NB4 (cell line): Measurements from ENCODE around the gene TFEC.
"Not testable (repeated sequence)": the region's sequence is repeated elsewhere in the genome, so short reads cannot be mapped to it uniquely, and the experiment has no call there.

Experiments used
- DNase-seq: peaks from one replicate; pipeline ENCODE4 v3.0.0; 2010; ENCODE audit warnings: low read depth
- H3K4me3 ChIP-seq: one replicate; pipeline ENCODE4 v1.5.1; 2011; ENCODE audit warnings: mild to moderate bottlenecking, low read depth, low read length, moderate library complexity
- CTCF ChIP-seq: IDR thresholded peaks from one replicate; pipeline ENCODE4 v1.5.1; 2012; ENCODE audit warnings: low read depth, low read length
- MAX ChIP-seq: IDR thresholded peaks from 2 replicates; pipeline ENCODE4 v1.6.1; 2011; ENCODE audit warnings: low read depth, low read length
- MYC ChIP-seq: IDR thresholded peaks from 2 replicates; pipeline ENCODE4 v1.6.1; 2011; ENCODE audit warnings: low read depth, low read length
- POLR2A ChIP-seq: IDR thresholded peaks from 2 replicates; pipeline ENCODE4 v1.6.1; 2011; ENCODE audit warnings: mild to moderate bottlenecking; ENCODE audit not compliant: insufficient read length; ENCODE audit errors: extremely low read depth

The TFEC gene

GRCh38 chr7:116018731-116019130 lies 11.8 kb downstream of the TFEC start:
- no peak for DNase-seq
- no peak overlapping the region for H3K4me3 ChIP-seq
- TF ChIP-seq POLR2A (no peak), MAX (no peak)

- no peak overlapping the region for H3K4me3 ChIP-seq
- no peak for DNase-seq
- TF ChIP-seq MAX, result no peak
- TF ChIP-seq CTCF, result no peak
- TF ChIP-seq POLR2A, result no peak
- no peak for TF ChIP-seq MYC
Measured at GRCh38 chr7:116013675-116014074, 16.9 kb downstream of the TFEC start.

GRCh38 chr7:116011584-116011983 lies 19.0 kb downstream of the TFEC start:
- TF ChIP-seq CTCF (no peak), MAX (no peak)
- DNase-seq, result no peak
- no peak overlapping the region for H3K4me3 ChIP-seq

- DNase-seq, H3K4me3 ChIP-seq: not testable (repeated sequence)
Measured at GRCh38 chr7:116004762-116005161, 25.8 kb downstream of the TFEC start.

- no peak overlapping the region for H3K4me3 ChIP-seq
Measured at GRCh38 chr7:115997221-115997620, 33.3 kb downstream of the TFEC start.

GRCh38 chr7:115995701-115996100 lies 34.9 kb downstream of the TFEC start:
- no peak overlapping the region for H3K4me3 ChIP-seq
- no peak for DNase-seq
- TF ChIP-seq MAX, result no peak
- TF ChIP-seq MYC, result no peak
- TF ChIP-seq POLR2A, result no peak
- no peak for TF ChIP-seq CTCF

More at GRCh38 chr7:115997221-115997620, 33.3 kb downstream of the TFEC start:
- TF ChIP-seq POLR2A, result no peak
- no peak for TF ChIP-seq CTCF
- TF ChIP-seq MAX, result no peak
- no peak for TF ChIP-seq MYC
- DNase-seq, result no peak

GRCh38 chr7:115988401-115988800 lies 42.2 kb downstream of the TFEC start:
- H3K4me3 ChIP-seq, result no peak overlapping the region
- TF ChIP-seq CTCF, result no peak
- TF ChIP-seq MYC, result no peak
- TF ChIP-seq MAX, result no peak
- no peak for TF ChIP-seq POLR2A
- no peak for DNase-seq
